ENCODE results near the gene TRIM26.

TRIM26 gene

GRCh38 chr6:30155520-30156261, 57.5 kb downstream of the TRIM26 start:
- H3K4me3 ChIP-seq (ENCODE audit: low read length): no peak overlapping the region

GRCh38 chr6:30154709-30155519, 58.3 kb downstream of the TRIM26 start:
- H3K79me2 ChIP-seq (ENCODE audit: control insufficient read depth, low read length): no peaks in the 10 kb centered on the region
- TF ChIP-seq EZH2phosphoT487 (IDR thresholded peaks at IDR 0.05; ENCODE audit: borderline replicate concordance, low read length): no peak
- TF ChIP-seq CTCF (IDR thresholded peaks at IDR 0.05; ENCODE audit: low read depth, low read length, poor library complexity, severe bottlenecking): no peak
- no peaks in the 10 kb centered on the region for H3F3A ChIP-seq (ENCODE audit: control insufficient read depth, insufficient read depth)
- peaks cover 35% of the 10 kb centered on the region for H3K27me3 ChIP-seq (ENCODE audit: control insufficient read depth, low read length)
- no peaks in the 10 kb centered on the region for H3K9me2 ChIP-seq (replicated peaks; ENCODE audit: control insufficient read depth, low read length)
- H3K27ac ChIP-seq (ENCODE audit: low read depth, low read length): no peak overlapping the region
- H3K36me3 ChIP-seq (ENCODE audit: control insufficient read depth, low read length): no peaks in the 10 kb centered on the region
- no peaks in the 10 kb centered on the region for H4K20me1 ChIP-seq (ENCODE audit: control insufficient read depth, insufficient read depth, low read depth, low read length)
- H3K9me3 ChIP-seq (ENCODE audit: control insufficient read depth, insufficient read depth, low read length): no peaks in the 10 kb centered on the region
- no peaks in the 10 kb centered on the region for H3K4me1 ChIP-seq (ENCODE audit: control insufficient read depth, low read length)
- no peak overlapping the region for H3K4me3 ChIP-seq (ENCODE audit: low read length)
- no peak overlapping the region for H3K4me2 ChIP-seq (ENCODE audit: low read length)

More at GRCh38 chr6:30155520-30156261, 57.5 kb downstream of the TRIM26 start:
- Histone ChIP-seq H3K9me2 (replicated peaks; ENCODE audit: control insufficient read depth, low read length) (no peaks in the 10 kb centered on the region), H3K4me1 (ENCODE audit: control insufficient read depth, low read length) (no peaks in the 10 kb centered on the region), H4K20me1 (ENCODE audit: control insufficient read depth, insufficient read depth, low read depth, low read length) (no peaks in the 10 kb centered on the region), H3F3A (ENCODE audit: control insufficient read depth, insufficient read depth) (no peaks in the 10 kb centered on the region), H3K9me3 (ENCODE audit: control insufficient read depth, insufficient read depth, low read length) (no peaks in the 10 kb centered on the region), H3K36me3 (ENCODE audit: control insufficient read depth, low read length) (no peaks in the 10 kb centered on the region), H3K79me2 (ENCODE audit: control insufficient read depth, low read length) (no peaks in the 10 kb centered on the region), H3K27me3 (ENCODE audit: control insufficient read depth, low read length) (peaks cover 35% of the 10 kb centered on the region), H3K4me2 (ENCODE audit: low read length) (no peak overlapping the region), H3K27ac (ENCODE audit: low read depth, low read length) (no peak overlapping the region)
- TF ChIP-seq CTCF (IDR thresholded peaks at IDR 0.05; ENCODE audit: low read depth, low read length, poor library complexity, severe bottlenecking): no peak
- TF ChIP-seq EZH2phosphoT487 (IDR thresholded peaks at IDR 0.05; ENCODE audit: borderline replicate concordance, low read length): no peak

DNA sequence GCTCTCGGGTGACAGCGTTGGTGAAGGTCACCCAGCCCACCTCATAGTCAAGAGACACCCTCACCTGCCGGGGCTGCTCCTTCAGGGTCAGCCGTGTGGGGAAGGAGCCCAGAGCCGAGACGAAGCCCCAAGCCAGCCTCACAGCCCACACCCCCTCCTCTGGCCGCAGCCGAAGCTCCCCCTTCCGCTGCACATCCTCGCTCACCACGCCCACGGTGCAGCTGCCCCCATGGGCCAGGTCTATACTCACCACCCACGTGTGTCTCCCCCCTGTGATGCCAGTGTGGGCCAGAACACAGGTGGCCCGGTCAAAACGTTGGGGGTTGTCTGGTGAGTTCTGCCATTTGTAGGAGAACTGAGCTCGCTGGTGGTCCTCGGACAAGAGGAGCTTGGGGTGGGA, 59.1 kb downstream of the TRIM26 start:
- Histone ChIP-seq H3K9me2 (replicated peaks; ENCODE audit: control insufficient read depth, low read length) (no peaks in the 10 kb centered on the region), H3K27me3 (ENCODE audit: control insufficient read depth, low read length) (peaks cover 29% of the 10 kb centered on the region), H3K4me2 (ENCODE audit: low read length) (no peak overlapping the region), H3K4me1 (ENCODE audit: control insufficient read depth, low read length) (no peaks in the 10 kb centered on the region), H3K9me3 (ENCODE audit: control insufficient read depth, insufficient read depth, low read length) (no peaks in the 10 kb centered on the region), H3K27ac (ENCODE audit: low read depth, low read length) (no peak overlapping the region), H3K4me3 (ENCODE audit: low read length) (no peak overlapping the region), H3K79me2 (ENCODE audit: control insufficient read depth, low read length) (no peaks in the 10 kb centered on the region), H4K20me1 (ENCODE audit: control insufficient read depth, insufficient read depth, low read depth, low read length) (no peaks in the 10 kb centered on the region), H3K36me3 (ENCODE audit: control insufficient read depth, low read length) (no peaks in the 10 kb centered on the region), H3F3A (ENCODE audit: control insufficient read depth, insufficient read depth) (no peaks in the 10 kb centered on the region)
- TF ChIP-seq CTCF (IDR thresholded peaks at IDR 0.05; ENCODE audit: low read depth, low read length, poor library complexity, severe bottlenecking): no peak
- no peak for TF ChIP-seq EZH2phosphoT487 (IDR thresholded peaks at IDR 0.05; ENCODE audit: borderline replicate concordance, low read length)

All from DOHH2 (cell line).